Neural crest cell (in vitro differentiated cells): ENCODE measurements around the gene WNK2. TPM values are rescaled to one million over a fixed set of nuclear protein-coding genes. Genes with fewer than 3 reads are reported as not detected.

Source experiments
- DNase-seq: peaks from one replicate; pipeline ENCODE4 v3.0.0; 2021; ENCODE audit warnings: low read depth, mixed read lengths, low spot score
- H3K27ac Mint-ChIP-seq: one replicate; pipeline ENCODE4 v1.8.0; 2021; ENCODE audit warnings: mild to moderate bottlenecking, mixed read lengths; ENCODE audit not compliant: unreplicated experiment
- H3K27me3 Mint-ChIP-seq: 2 replicates; pipeline ENCODE4 v1.8.0; 2021; ENCODE audit warnings: low read depth, mild to moderate bottlenecking, mixed read lengths
- H3K36me3 Mint-ChIP-seq: 2 replicates; pipeline ENCODE4 v1.8.0; 2021; ENCODE audit warnings: low read depth, mild to moderate bottlenecking, mixed read lengths
- H3K4me1 Mint-ChIP-seq: 2 replicates; pipeline ENCODE4 v1.8.0; 2021; ENCODE audit warnings: mixed read lengths
- H3K4me3 Mint-ChIP-seq: one replicate; pipeline ENCODE4 v1.8.0; 2021; ENCODE audit warnings: mild to moderate bottlenecking, mixed read lengths
- H3K9me3 Mint-ChIP-seq: 2 replicates; pipeline ENCODE4 v1.8.0; 2021; ENCODE audit warnings: mixed read lengths
- total RNA-seq: library from RNA; stranded (reverse); gene quantifications from 2 replicates; pipeline ENCODE4 v1.2.1, GENCODE V29; 2021
- TF ChIP-seq, protein P1 (sequence below): fragments of 200-600 bp; sonication (generic); conservative IDR thresholded peaks from 2 replicates; pipeline ENCODE4 v1.5.0; 2021; ENCODE audit warnings: antibody characterized with exemption, mild to moderate bottlenecking

WNK2 gene
- total RNA-seq, 1 donor from 2014 or later: 27.8 TPM

- Mint-ChIP-seq H3K4me3 (no peak overlapping the region), H3K36me3 (peaks cover 3% of the 10 kb centered on the region), H3K27me3 (peaks cover 10% of the 10 kb centered on the region), H3K4me1 (no peaks in the 10 kb centered on the region), H3K9me3 (peaks cover 6% of the 10 kb centered on the region), H3K27ac (no peak overlapping the region)
- no peak for DNase-seq
- TF ChIP-seq, protein P1, sequence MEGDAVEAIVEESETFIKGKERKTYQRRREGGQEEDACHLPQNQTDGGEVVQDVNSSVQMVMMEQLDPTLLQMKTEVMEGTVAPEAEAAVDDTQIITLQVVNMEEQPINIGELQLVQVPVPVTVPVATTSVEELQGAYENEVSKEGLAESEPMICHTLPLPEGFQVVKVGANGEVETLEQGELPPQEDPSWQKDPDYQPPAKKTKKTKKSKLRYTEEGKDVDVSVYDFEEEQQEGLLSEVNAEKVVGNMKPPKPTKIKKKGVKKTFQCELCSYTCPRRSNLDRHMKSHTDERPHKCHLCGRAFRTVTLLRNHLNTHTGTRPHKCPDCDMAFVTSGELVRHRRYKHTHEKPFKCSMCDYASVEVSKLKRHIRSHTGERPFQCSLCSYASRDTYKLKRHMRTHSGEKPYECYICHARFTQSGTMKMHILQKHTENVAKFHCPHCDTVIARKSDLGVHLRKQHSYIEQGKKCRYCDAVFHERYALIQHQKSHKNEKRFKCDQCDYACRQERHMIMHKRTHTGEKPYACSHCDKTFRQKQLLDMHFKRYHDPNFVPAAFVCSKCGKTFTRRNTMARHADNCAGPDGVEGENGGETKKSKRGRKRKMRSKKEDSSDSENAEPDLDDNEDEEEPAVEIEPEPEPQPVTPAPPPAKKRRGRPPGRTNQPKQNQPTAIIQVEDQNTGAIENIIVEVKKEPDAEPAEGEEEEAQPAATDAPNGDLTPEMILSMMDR: no peak
Observed at GRCh38 chr9:93368437-93368836, 184.5 kb downstream of the WNK2 start.

DNA sequence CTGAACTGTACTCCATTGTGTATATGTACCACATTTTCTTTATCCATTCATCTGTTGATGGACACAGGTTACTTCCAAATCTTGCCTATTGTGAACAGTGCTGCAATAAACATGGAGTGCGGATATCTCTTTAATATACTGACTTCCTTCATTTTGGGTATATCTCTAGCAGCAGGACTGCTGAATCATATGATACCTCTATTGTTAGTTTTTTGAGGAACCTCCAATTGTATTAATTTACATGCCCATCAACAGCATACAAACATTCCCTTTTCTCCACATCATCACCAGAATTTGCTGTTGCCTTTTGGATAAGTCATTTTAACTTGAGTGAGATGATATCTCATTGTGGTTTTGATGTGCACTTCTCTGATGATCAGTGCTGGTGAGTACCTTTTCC, 185.7 kb downstream of the WNK2 start:
- DNase-seq: no peak
- H3K4me3 Mint-ChIP-seq: no peak overlapping the region
- H3K27ac Mint-ChIP-seq: no peak overlapping the region
- H3K36me3 Mint-ChIP-seq: no peaks in the 10 kb centered on the region
- H3K27me3 Mint-ChIP-seq: peaks cover 10% of the 10 kb centered on the region
- TF ChIP-seq, protein P1: no peak
- H3K9me3 Mint-ChIP-seq: peaks cover 3% of the 10 kb centered on the region
- no peaks in the 10 kb centered on the region for H3K4me1 Mint-ChIP-seq

Other genes with a start within 250 kb of the WNK2 start
- gene FGD3, start 236.6 kb upstream of the WNK2 start, total RNA-seq: 3.7 and 4.1 TPM in 2 replicates
- gene SUSD3, start 125.4 kb upstream of the WNK2 start, total RNA-seq: 0.27 TPM in 1 of 2 replicates, not detected in the other
- 22.1 and 25.6 TPM in 2 replicates for gene CARD19, start 87.9 kb upstream of the WNK2 start, total RNA-seq
- gene NINJ1, start 49.9 kb upstream of the WNK2 start, total RNA-seq: 17.8 and 19.9 TPM in 2 replicates